ENCODE measurements around the gene FAM47B. TPM values are rescaled to one million over a fixed set of nuclear protein-coding genes. Genes with fewer than 3 reads are reported as not detected.

The FAM47B gene
- total and polyA plus RNA-seq, 2 of the 4 experiments (the other 2 are of a cell fraction), result not detected

DNA sequence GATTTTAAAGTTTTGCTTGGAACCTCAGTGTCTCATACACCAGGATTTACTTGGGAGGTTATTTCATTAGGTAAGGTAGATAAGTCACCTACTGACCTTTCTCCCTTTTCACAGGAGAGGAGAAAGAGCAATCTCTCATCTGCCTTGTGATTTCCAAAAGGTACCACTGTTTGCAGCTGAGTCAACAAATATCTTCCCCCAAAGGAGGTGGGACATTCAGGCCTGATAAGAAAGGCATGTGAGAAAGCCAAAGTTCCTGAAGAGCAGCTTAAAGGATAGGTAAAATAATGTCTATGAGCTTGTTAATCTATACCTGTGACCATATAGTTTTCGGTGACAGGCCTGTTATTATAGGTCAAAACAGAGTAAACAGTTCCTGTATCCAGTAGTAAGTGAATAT, 45.0 kb downstream of the FAM47B start:
- no TSS peak for BruUV-seq (replicated peaks)
- Histone ChIP-seq H2AK9ac (replicated peaks; ENCODE audit: low read depth, low read length, poor library complexity) (no peak overlapping the region), H3K9me1 (ENCODE audit: insufficient read depth, low read length) (no peaks in the 10 kb centered on the region), H3K56ac (ENCODE audit: extremely low read depth, insufficient read depth, low read length) (no peak overlapping the region), H4K20me1 (ENCODE audit: insufficient read depth, low read length) (no peaks in the 10 kb centered on the region), H3K4me2 (ENCODE audit: low read depth, low read length) (no peak overlapping the region), H3K9ac (ENCODE audit: low read depth, low read length) (no peak overlapping the region), H3K14ac (replicated peaks; ENCODE audit: low read depth, low read length) (no peak overlapping the region), H2BK20ac (ENCODE audit: low read depth, low read length) (no peak overlapping the region), H3K79me1 (ENCODE audit: low read depth in 1 of 2, low read length in 2 of 2) (no peaks in the 10 kb centered on the region), H3K4me3 (ENCODE audit: insufficient read depth, low read depth, low read length) (no peak overlapping the region), H4K5ac (ENCODE audit: low read depth, low read length) (no peak overlapping the region), H2AK5ac (ENCODE audit: low read depth, low read length) (no peak overlapping the region), H3K4me1 (ENCODE audit: control insufficient read depth, insufficient read depth, low read length) (no peaks in the 10 kb centered on the region), H2BK120ac (ENCODE audit: low read depth, low read length) (no peak overlapping the region), H3K4ac (ENCODE audit: low read depth, low read length) (no peak overlapping the region), H3K18ac (ENCODE audit: low read depth, low read length) (no peak overlapping the region), H3K9me3 (ENCODE audit: control insufficient read depth, insufficient read depth, low read length) (no peaks in the 10 kb centered on the region), H2BK5ac (ENCODE audit: low read depth, low read length, poor library complexity, severe bottlenecking) (no peak overlapping the region), H2BK15ac (ENCODE audit: low read depth, low read length) (no peak overlapping the region), H4K8ac (ENCODE audit: low read depth in 2 of 2, low read length in 2 of 2) (no peak overlapping the region), H3K23ac (ENCODE audit: low read depth, low read length) (no peak overlapping the region), H4K91ac (ENCODE audit: insufficient read depth, low read depth, low read length) (no peak overlapping the region), H3K27ac (ENCODE audit: insufficient read depth, low read length) (no peak overlapping the region), H3K36me3 (ENCODE audit: control insufficient read depth, insufficient read depth, low read length) (no peaks in the 10 kb centered on the region), H2AFZ (replicated peaks; ENCODE audit: low read length, poor library complexity) (no peak overlapping the region), H3K27me3 (ENCODE audit: control insufficient read depth, insufficient read depth, low read length) (no peaks in the 10 kb centered on the region)
- DNase-seq, result no peak
- WGBS, 2 experiments (ENCODE audit: extremely low coverage in 2 of 2, insufficient read length in 1 of 2), result no CpG with 5 or more reads among the region's 1 CpG
- intact Hi-C loops (cut with micrococcal nuclease) (no loop called here), dilution Hi-C loops (cut with HindIII; ENCODE audit: low sequenced_read_pairs, unreplicated experiment) (no loop called here), in situ Hi-C loops (cut with MboI; ENCODE audit: low sequenced_read_pairs) (no loop called here)
- ChIA-PET CTCF (no interaction called here), POLR2A (ENCODE audit: unreplicated experiment) (no interaction called here)
- ATAC-seq (ENCODE audit: low read depth), result no peak
- TF ChIP-seq, protein P1, sequence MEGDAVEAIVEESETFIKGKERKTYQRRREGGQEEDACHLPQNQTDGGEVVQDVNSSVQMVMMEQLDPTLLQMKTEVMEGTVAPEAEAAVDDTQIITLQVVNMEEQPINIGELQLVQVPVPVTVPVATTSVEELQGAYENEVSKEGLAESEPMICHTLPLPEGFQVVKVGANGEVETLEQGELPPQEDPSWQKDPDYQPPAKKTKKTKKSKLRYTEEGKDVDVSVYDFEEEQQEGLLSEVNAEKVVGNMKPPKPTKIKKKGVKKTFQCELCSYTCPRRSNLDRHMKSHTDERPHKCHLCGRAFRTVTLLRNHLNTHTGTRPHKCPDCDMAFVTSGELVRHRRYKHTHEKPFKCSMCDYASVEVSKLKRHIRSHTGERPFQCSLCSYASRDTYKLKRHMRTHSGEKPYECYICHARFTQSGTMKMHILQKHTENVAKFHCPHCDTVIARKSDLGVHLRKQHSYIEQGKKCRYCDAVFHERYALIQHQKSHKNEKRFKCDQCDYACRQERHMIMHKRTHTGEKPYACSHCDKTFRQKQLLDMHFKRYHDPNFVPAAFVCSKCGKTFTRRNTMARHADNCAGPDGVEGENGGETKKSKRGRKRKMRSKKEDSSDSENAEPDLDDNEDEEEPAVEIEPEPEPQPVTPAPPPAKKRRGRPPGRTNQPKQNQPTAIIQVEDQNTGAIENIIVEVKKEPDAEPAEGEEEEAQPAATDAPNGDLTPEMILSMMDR (conservative IDR thresholded peaks at IDR 0.05; ENCODE audit: low read depth, low read length), result no peak
- TF ChIP-seq RAD21 (IDR thresholded peaks at IDR 0.05; ENCODE audit: low read length) (no peak), CHD1 (IDR thresholded peaks at IDR 0.05; ENCODE audit: low read depth, low read length) (no peak), MXI1 (IDR thresholded peaks at IDR 0.05; ENCODE audit: borderline replicate concordance, low read depth, low read length) (no peak), MAFK (IDR thresholded peaks at IDR 0.05; ENCODE audit: low read depth, low read length) (no peak), POLR2A (IDR thresholded peaks at IDR 0.05; ENCODE audit: low read depth, low read length) (no peak), CEBPB (IDR thresholded peaks at IDR 0.05; ENCODE audit: low read depth, low read length) (no peak), BHLHE40 (IDR thresholded peaks at IDR 0.05; ENCODE audit: low read depth, low read length) (no peak), RCOR1 (IDR thresholded peaks at IDR 0.05; ENCODE audit: insufficient replicate concordance, low read length) (no peak), NFE2L2 (IDR thresholded peaks at IDR 0.05; ENCODE audit: low read depth, low read length) (no peak), SMC3 (IDR thresholded peaks at IDR 0.05; ENCODE audit: low read depth, low read length) (no peak), FOS (IDR thresholded peaks at IDR 0.05; ENCODE audit: low read depth, low read length) (no peak), MAZ (IDR thresholded peaks at IDR 0.05; ENCODE audit: borderline replicate concordance, low read depth, low read length) (no peak), RFX5 (IDR thresholded peaks at IDR 0.05; ENCODE audit: low read depth, low read length) (no peak), ELK1 (IDR thresholded peaks at IDR 0.05; ENCODE audit: borderline replicate concordance, low read depth, low read length) (no peak)
- TF ChIP-seq, protein P2, sequence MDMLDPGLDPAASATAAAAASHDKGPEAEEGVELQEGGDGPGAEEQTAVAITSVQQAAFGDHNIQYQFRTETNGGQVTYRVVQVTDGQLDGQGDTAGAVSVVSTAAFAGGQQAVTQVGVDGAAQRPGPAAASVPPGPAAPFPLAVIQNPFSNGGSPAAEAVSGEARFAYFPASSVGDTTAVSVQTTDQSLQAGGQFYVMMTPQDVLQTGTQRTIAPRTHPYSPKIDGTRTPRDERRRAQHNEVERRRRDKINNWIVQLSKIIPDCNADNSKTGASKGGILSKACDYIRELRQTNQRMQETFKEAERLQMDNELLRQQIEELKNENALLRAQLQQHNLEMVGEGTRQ (IDR thresholded peaks at IDR 0.05; ENCODE audit: low read depth, low read length), result no peak

All from IMR-90 (cell line).